HG03520 (cell line): ENCODE data around the gene ARL11.
"Not testable (repeated sequence)": the region's sequence is repeated elsewhere in the genome, so short reads cannot be mapped to it uniquely, and the experiment has no call there.

Experiments
- ATAC-seq: cut with Tn5 transposase; IDR thresholded peaks from one replicate; pipeline ENCODE4 v1.9.1; 2021; ENCODE audit warnings: mild to moderate bottlenecking, moderate library complexity; ENCODE audit not compliant: unreplicated experiment

Gene ARL11

DNA sequence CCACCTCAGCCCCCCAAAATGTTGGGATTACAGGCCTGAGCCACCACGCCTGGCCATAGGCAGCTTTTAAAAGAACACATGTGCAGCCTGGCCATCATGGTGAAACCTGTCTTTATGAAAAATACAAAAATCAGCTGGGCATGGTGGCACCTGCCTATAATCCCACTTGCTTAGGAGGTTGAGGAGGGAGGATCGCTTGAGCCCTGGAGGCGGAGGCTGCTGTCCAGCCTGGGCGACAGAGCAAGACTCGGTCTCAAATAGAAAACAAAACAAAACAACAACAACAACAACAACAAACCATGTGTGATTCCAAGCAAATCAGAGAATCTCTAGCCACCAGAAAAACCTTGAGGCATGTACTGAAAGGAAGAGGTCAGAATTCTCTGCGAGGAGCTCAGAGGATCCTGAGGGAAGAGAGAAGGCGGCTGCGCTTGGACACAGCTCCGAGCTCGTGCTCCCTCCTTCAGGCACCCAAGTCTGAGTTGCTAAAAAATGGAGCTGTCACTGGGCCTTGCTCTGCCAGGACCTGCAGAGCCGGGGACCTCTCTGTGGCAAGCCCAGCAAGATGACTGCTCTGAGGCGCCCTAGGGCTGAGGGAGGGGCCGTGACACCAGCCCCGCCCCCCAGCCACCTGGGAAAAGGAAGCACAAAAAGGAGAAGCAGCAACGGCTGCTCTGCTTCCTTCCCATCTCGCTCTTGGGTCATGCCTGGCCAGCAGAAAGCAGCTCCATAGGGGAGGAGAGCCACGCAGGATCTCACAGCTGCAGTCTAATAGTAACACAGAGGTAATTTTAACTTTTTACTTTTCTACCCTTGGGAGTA is at the start of gene ARL11:
Gene ARL11 (plus strand): TSS at position 677 of the 822 bp plus-strand sequence. CDS start 1,941 bp downstream, outside the sequence.
- peak; percentile 94 for ATAC-seq

DNA sequence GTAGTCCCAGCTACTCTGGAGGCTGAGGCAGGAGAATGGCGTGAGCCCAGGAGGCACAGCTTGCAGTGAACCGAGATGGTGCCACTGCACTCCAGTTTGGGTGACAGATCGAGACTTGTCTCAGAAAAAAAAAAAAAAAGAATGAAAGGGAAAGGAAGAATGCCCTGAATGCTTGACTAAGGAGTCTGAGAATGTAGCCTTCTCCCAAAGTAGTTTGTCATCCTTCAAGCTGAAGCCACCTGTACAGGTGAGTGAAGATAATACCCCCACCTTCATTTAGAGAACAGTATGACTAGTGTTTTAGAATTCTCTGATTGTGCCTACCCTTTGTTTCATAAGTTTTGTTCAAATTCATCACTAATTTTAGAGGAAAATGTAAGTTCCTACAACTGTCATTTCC is 48.8 kb upstream of the ARL11 start:
- ATAC-seq = no peak

DNA sequence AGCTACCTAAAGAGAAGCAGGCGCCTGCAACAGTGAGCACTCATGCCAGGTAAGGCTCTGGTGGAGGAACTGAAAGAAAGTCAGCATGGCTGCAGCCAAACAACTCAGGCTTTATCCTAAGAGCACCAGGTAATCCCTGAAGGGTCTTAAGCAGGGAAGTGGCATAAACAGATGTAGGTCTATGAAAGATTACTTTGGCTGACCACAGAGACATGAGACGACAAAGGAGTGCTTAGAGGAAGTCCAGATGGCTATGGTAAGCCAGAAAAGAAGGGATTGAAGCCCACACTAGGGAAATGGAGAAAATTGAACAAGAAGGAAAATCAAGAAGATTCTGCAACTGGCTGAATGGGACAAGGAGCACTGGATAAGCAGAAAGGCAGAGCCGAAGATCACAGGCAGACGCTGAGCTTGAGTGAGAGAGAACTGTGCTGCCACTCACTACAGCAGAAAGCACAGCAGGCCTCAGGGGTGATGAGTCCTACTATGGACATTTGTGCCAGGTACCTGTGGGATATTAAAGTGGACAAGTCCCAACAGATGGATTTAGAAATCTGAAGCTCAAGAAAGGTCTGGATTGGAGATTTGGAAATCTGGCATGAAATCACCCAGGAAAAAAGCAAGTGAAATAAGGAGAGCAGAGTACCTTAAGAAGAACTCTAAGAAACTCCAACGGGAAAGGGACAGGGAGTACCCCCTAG is 47.2 kb upstream of the ARL11 start:
- no peak for ATAC-seq

DNA sequence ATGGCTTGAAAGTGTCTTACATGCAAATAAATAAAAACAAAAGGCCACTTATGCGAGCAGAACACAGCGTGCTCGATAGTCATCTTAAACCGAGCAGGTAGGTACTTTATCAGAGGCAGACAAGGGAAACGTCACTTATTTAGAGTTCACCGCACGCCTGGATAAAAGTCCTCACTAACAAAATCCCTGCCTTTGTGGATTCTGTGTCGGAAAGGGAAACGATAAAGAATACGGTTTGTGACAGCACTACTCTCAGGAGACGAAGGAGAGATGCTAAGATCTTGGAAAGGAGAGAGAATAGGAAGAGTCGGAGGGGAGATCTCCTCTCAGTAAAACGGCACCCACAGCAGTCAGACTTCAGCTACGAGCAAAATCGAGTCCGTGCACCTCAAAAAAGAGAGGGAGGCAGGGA is 43.5 kb upstream of the ARL11 start:
- peak; percentile 12 for ATAC-seq

DNA sequence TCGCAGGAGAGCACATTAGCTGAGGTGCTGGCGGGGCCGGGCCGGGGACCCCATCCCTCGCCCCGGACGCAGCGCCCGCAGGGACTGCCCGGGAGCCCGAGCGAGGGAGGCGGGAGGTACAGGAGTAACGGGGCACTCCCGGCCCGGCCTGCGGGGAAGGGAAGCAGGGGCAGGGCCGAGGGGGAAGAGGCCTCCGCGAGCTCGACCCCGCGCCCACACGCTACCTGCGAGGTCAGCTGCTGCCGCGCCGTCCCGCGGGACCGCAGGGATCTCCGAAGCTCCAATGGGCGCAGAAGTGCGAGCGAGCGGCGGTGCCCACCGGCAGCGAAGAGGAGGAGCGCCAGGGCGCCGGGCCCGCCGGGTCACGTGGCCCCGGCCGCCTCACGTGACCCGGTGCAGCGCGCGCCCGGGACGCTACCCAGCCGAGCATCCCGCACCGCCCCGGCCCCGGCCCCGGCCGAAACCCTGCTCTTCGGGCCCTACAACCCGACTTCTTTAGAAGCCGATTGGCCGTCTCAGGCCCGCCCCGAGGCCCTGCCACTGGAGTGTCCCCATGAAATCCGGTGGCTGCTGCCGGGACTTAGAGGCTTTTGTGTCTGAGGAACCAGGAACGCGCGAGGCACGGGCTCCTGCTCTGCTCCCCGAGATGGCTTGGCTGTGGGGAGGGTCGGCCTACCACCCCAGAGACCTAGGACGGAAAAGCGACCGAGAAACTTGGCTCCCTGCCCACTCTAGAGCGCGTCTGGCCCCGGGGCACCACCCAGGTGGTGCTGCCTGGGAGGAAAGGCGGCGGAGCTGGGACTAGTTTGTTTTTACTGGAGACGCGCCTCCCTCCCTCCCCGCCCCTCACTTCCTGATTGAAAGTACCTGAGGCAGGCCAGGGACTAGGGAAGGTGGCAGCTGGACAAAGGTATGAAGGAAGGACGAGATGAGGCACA is 42.8 kb upstream of the ARL11 start, which contains the start of gene RCBTB1:
Gene RCBTB1 (minus strand): TSS at position 339 of the 938 bp plus-strand sequence. CDS start 18,279 bp downstream, outside the sequence.
- peak; percentile 83 for ATAC-seq

DNA sequence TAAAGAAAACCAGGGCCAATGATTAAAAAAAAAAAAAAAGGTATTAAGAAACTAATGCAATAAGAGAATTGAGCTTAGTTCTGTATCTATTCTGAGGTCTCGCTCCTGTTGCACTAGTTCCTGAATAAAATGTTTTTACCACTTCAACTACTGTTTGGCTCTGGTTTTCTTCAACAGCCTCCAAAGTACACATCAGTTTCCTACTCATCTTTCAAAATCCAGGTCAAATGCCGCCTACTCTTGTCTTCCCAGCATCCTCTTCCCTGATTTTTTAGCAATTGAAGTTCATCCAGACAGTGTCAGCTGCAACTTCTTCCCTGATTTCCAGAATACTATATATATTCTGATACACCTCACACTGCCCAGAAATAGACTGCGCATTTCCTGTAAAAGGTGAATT is 41.6 kb upstream of the ARL11 start:
- ATAC-seq = no peak

DNA sequence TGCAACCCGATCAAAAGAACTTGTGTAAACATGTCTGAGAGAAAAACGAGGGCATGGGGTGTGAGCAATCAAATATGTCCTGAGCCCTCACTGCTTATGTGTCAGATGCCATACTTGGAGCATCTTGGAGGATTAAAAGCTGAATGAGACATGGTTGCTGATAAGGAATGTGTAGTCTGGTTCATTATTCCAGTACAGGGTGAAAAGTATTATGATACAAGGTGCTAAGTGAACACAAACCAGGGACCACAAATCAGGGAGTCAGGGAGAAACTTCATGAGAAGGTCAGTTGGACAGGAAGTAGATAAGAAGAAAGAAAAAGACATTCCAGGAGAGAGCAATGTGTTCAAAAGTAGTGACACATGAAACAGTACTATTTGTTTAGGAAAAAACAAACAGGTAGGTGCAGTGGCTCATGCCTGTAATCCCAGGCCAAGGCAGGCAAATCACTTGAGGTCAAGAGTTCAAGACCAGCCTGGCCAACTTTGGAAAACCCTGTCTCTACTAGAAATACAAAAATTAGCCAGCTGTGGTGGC is 40.9 kb upstream of the ARL11 start:
- no peak for ATAC-seq

DNA sequence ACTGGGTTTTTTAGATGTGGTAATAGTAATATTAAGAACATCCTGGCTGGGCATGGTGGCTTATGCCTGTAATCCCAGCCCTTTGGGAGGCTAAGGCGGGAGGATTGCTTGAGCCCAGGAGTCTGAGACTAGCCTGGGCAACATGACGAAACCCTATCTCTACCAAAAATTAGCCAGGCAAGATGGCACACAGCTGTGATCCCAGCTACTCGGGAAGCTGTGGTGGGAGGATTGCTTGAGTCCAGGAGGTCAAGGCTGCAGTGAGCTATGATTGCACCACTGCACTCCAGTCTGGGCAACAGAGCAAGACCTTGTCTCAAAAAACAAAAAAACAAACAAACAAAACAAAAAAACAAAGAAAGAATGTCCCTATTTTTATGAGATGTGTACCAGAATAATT is 37.6 kb upstream of the ARL11 start:
- not testable (repeated sequence) for ATAC-seq

DNA sequence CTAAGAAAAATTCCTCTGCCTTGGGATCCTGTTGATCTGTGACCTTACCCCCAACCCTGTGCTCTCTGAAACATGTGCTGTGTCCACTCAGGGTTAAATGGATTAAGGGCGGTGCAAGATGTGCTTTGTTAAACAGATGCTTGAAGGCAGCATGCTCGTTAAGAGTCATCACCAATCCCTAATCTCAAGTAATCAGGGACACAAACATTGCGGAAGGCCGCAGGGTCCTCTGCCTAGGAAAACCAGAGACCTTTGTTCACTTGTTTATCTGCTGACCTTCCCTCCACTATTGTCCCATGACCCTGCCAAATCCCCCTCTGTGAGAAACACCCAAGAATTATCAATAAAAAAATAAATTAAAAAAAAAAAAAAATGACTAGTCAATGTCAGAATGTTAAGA is 34.4 kb upstream of the ARL11 start:
- not testable (repeated sequence) for ATAC-seq

DNA sequence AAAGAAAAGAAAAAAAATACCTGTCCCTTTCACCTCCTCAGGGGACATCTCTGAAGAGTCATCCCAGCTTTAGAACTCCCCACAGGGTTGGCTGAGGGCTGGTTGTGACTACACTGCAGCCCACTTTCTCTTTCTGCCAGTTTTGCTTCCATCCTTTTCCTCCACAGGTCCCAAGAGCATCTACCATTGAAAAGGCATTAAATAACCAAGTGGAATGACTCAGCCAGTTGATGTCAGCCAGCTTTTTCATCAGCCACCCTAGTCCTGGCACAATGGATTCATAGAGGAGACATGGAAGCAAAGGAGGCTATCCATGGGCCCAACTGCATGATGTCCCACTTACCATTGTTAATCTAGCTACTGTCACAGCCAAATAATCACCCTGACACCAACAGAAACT is 33.7 kb upstream of the ARL11 start:
- no peak for ATAC-seq

DNA sequence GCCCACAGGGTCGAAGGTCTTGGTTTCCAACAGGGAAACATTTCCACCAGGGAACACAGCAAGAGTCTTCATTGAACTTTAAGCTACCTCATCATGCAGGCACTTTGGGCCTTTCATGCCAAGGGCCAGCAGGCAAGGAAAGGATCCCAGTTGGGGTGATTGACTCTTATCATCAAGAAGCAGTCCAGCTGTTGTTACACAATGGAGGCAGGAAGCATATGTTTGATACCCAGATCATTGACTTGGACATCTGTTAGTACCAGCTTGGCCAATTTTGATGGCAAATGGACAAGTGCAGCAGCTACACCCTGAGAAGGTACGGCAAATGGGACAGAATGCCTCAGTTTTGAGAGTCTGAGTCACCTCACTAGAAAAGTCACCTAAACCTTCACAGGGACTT is 32.1 kb upstream of the ARL11 start:
- ATAC-seq = no peak

DNA sequence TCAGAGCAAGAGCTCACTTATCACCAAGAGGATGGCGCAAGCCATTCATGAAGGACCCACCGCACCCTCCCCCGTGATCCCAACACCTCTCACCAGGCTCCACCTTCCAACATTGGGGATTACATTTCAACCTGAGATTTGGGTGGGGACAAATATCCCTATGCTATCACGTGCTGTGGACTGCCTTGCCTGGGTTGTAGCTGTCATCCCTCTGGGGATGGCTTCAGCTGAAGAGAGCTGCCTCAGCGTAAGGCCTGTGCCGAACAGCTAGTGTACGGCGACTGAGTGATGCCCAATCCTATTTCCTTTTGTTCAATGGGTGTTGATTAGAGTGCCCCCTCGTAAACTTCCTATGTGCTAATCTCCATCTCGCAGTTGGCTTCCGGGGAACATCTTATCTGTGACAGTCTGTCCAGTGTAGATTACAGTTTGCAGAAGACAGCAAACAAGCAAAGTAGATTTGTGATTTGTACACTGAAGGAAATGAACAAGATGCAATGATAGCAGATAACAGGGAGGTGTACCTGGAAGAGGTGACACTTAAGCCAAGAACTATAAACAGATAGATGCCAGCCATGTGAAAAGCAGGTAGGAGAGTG is 31.2 kb upstream of the ARL11 start:
- no peak for ATAC-seq

DNA sequence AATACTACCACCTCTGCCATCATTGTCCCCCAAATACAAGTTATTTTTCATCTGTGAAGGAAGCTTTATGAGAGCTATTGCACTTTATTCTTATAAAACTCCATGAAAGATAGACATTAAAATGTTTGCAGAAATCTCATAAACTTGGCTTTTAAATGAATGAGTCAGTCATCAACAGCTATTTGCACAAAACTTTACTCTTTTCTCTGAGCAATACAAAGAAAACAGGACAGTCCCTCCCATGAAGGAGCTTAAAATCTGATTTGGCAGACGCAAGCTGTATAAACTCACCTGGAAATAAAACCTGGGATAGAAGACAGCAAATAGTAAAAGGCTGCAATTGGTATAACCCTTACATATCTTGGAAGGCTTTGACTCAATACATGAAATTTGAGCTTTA is 26.3 kb upstream of the ARL11 start:
- ATAC-seq = no peak

DNA sequence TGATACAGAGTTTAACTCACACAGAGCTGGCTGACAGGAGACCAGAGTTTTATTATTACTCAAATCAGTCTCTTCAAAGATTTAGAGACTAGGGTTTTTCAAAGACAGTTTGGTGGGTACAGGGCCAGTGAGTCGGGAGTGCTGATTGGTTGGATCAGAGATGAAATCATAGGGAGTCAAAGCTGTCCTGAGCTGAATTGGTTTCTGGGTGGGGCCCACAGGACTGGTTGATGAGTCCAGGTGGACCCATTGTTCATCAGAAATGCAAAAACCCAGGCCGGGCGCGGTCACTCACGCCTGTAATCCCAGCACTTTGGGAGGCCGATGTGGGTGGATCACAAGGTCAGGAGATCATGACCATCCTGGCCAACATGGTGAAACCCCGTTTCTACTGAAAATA is 25.7 kb upstream of the ARL11 start:
- ATAC-seq = not testable (repeated sequence)

DNA sequence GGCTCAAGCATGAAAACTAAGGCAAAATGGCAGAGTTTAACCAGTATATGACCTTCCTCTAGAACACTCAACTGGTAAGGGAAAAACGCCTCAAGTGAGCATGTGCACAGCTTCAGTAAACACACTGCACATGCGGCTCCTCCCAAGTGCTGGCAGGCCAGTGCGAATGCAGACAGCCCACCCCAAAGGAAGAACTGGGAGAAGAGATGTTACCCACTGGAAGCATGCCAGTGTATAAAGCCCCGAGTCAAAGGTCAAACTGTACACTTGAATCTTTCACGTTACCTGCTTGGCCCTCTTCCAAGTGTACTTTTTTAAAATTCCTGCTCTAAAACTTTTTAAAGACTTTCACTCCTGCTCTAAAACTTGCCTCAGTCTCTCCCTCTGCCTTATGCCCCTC is 23.7 kb upstream of the ARL11 start:
- ATAC-seq = no peak

DNA sequence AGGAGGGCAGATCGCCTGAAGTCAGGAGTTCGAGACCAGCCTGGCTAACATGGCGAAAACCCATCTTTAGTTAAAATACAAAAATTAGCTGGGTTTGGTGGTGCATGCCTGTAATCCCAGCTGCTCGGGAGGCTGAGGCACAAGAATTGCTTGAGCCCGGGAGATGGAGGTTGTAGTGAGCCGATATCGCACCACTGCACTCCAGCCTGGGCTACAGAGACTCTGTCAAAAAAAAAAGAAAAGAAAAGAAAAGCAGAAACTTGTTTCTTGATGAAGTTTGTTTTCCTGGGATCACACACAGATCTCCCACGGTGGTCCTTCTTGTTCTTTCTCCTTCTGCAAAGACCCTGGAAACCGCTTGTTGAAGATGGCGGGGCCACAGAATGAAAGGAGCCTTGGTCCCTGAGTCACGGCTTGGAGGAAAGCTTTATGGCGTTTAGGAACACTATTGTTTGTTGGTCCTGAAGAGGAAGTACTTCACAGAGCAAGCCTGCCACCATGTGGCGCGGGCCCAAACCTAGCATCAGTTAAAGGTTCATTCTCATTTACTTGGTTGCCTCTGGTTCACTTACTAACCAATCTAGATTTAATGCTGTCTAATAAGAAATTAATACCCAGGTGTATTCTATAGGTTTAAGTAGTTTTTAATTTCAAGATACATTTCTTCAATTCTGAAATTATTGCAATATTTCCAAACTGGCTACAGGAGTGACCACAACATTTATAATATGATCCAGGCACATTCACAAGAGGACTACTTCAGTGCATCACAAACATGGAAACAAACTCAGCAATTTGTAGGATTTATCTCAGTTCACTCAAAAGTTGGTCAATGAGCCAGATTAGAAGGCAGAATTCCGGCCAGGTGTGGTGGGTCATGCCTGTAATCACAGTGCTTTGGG is 21.3 kb upstream of the ARL11 start:
- ATAC-seq = peak; percentile 88

DNA sequence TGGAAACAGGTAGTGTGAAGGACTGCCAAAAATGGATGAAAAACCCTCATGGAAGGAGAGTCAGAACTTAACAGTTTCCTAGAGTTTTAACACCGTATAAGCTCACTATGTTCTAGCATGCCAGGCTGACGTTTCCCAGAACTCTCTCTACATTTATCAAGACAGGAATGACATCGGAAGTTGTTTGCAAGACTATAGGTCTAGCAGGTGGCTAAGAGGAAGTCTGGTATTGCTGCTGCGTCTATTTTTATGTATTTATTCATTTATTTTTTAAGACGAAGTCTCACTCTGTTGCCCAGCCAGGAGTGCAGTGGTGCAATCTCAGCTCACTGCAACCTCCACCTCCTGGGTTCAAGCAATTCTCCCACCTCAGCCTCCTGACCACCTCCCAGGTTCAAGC is 20.5 kb upstream of the ARL11 start:
- ATAC-seq = no peak

DNA sequence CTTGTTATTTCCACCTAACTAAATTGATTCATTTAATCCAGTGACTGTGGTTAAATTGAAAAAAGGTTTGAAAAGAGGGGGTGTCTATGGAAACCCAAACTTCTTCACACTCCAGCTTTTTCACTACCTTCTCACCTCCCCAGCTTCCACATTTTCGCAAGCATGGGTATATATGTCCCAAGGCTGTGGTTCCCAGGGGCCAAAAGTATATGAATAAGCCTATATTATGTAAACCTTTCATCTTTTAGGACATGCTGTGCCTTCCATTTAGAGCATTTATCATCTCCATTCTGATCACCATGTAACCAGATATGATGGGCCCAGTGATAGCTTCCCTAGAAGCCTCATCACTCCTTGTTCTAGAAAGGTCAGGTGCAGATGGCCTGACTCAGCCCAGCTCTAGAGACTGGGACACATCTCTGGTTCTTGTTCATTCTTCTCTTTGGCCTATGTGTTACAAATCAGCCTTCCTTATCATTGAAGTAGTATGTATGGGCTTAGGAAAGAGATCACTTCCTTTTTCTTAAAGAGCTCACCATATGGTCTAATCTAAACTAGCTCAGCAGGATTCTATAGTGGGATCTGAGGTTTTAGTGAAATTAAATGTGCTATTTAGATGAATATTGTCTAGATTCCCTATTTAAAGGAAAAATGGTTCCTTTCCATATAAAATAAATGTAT is 19.5 kb upstream of the ARL11 start:
- ATAC-seq = no peak

DNA sequence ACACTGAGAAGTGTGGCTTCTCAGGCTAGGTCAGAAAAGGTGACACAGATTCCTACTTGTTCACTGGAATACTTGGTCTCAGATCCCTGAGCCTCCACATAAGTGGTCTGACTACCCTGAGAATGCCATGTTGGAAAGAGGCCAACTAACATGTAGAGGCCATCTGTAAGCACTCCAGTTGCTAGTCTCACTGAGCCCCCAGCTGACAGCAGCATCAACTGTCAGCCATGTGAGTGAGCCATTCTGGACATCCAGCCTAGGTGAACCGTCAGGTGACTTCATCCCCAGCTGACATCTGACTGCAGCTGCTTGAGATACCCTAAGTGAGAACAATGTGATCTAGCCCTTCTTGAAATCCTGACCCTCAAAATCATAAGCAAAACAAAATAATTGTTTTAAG is 18.1 kb upstream of the ARL11 start:
- ATAC-seq = no peak
